Fibroblast of lung (primary cell): ENCODE data around the gene RAVER2.

Experiments used
- CTCF ChIP-seq, 2 donors: IDR thresholded peaks in 1 of 2; conservative IDR thresholded peaks in 1 of 2; 1 replicate in 1 of 2; 2 replicates in 1 of 2; pipeline ENCODE4 v1.5.1; 2011 to 2012; ENCODE audit warnings: low read length in 2 of 2, control low read depth in 1 of 2, inconsistent platforms in 1 of 2, low read depth in 1 of 2, mild to moderate bottlenecking in 1 of 2
- EZH2 ChIP-seq: IDR thresholded peaks from 2 replicates; pipeline ENCODE4 v1.5.1; 2012; ENCODE audit warnings: low read length, control low read depth, mild to moderate bottlenecking; ENCODE audit errors: missing control alignments

GRCh38 chr1:64721576-64722145 lies 23.2 kb upstream of the RAVER2 start:
- TF ChIP-seq CTCF (conservative IDR thresholded peaks at IDR 0.05 in 1 of 2, IDR thresholded peaks at IDR 0.05 in 1 of 2; ENCODE audit: low read depth in 1 of 2, low read length in 2 of 2) (no peak), EZH2 (no peak)
